GM12878 (cell line): ENCODE measurements around the gene USP12. TPM values are rescaled to one million over a fixed set of nuclear protein-coding genes. Genes with fewer than 3 reads are reported as not detected.

ENCODE experiments used
- BHLHE40 ChIP-seq, 2 experiments: fragments of 450-650 bp in 1 of 2; IDR thresholded peaks; 2 replicates each; pipeline ENCODE4 v1.6.1; 2011 to 2017; ENCODE audit warnings: low read depth in 2 of 2, borderline replicate concordance in 1 of 2, improper control_type of control experiment in 1 of 2, low read length in 1 of 2, mild to moderate bottlenecking in 1 of 2
- CBX5 ChIP-seq: sonication (generic); IDR thresholded peaks from 2 replicates; pipeline ENCODE4 v1.6.1; 2016; ENCODE audit warnings: low read depth, moderate library complexity, mild to moderate bottlenecking, inconsistent platforms
- EGR1 ChIP-seq, 2 experiments: IDR thresholded peaks; 1 replicate in 1 of 2; 2 replicates in 1 of 2; pipeline ENCODE4 v1.6.1; 2011 to 2012; ENCODE audit warnings: low read depth in 2 of 2, low read length in 2 of 2, borderline replicate concordance in 1 of 2, mild to moderate bottlenecking in 1 of 2, moderate library complexity in 1 of 2
- FOXM1 ChIP-seq: IDR thresholded peaks from 2 replicates; pipeline ENCODE4 v1.6.1; 2012; ENCODE audit warnings: low read depth, mild to moderate bottlenecking, inconsistent platforms, low read length, moderate library complexity
- NFYB ChIP-seq: IDR thresholded peaks from 2 replicates; pipeline ENCODE4 v1.6.1; 2011; ENCODE audit warnings: low read depth, mild to moderate bottlenecking, low read length, improper control_type of control experiment, moderate library complexity; ENCODE audit not compliant: insufficient read depth
- NR2F1 ChIP-seq: fragments of 450-650 bp; conservative IDR thresholded peaks from 2 replicates; pipeline ENCODE4 v1.6.1; 2017; ENCODE audit warnings: mild to moderate bottlenecking
- PAX5 ChIP-seq: IDR thresholded peaks from 2 replicates; pipeline ENCODE4 v1.6.1; 2011; ENCODE audit warnings: low read depth, low read length, borderline replicate concordance
- PML ChIP-seq: IDR thresholded peaks from 2 replicates; pipeline ENCODE4 v1.6.1; 2012; ENCODE audit warnings: low read length, inconsistent platforms
- polyA plus RNA-seq, 11 experiments: library from polyadenylated mRNA; depleted of rRNA in 4 of 11; unstranded in 6 of 11; stranded (reverse) in 5 of 11; fragments of >200 nt; fragmentation: Nextera tagmentation in 4 of 11; fragmentation: Illumina TruSeq in 1 of 11; extraction: Ambion mirVana in 4 of 11; extraction: Trizol in 1 of 11; gene quantifications; 1 replicate in 1 of 11; 2 replicates in 10 of 11; pipeline versions ENCODE4 v1.2.1 to v1.2.3, GENCODE V29; 2011 to 2016; ENCODE audit warnings: inconsistent platforms in 2 of 11, missing spikeins in 2 of 11, low read depth in 1 of 11
- total RNA-seq, 4 experiments: library from RNA; depleted of rRNA in 3 of 4; stranded (reverse); fragments of >200 nt in 3 of 4; fragmentation: Illumina TruSeq in 1 of 4; extraction: Trizol in 1 of 4; gene quantifications; 2 replicates each; pipeline versions ENCODE4 v1.2.1 to v1.2.3, GENCODE V29; 2013 to 2021
- TF ChIP-seq, protein P1 (sequence below): IDR thresholded peaks from 2 replicates; pipeline ENCODE4 v1.6.1; 2011; ENCODE audit warnings: borderline replicate concordance, low read depth, mild to moderate bottlenecking, moderate library complexity, mixed read lengths, low read length; ENCODE audit not compliant: insufficient read depth; ENCODE audit errors: extremely low read length
- TF ChIP-seq, protein P2 (sequence below): fragments of 450-650 bp; IDR thresholded peaks from 2 replicates; pipeline ENCODE4 v1.6.1; 2014; ENCODE audit warnings: mild to moderate bottlenecking
- TF ChIP-seq, protein P3 (sequence below): IDR thresholded peaks from 2 replicates; pipeline ENCODE4 v1.6.1; 2011; ENCODE audit warnings: low read depth, low read length, improper control_type of control experiment, borderline replicate concordance
- TF ChIP-seq, protein P4 (sequence below): fragments of 450-650 bp; IDR thresholded peaks from 2 replicates; pipeline ENCODE4 v1.6.1; 2017; ENCODE audit warnings: mild to moderate bottlenecking, moderate library complexity

The USP12 gene
- total and polyA plus RNA-seq, 10 of the 15 experiments (the other 5 are each of a cell fraction or from before 2014, with no cell fraction given) = 3.5 to 32.2 (median 24.6) TPM

DNA sequence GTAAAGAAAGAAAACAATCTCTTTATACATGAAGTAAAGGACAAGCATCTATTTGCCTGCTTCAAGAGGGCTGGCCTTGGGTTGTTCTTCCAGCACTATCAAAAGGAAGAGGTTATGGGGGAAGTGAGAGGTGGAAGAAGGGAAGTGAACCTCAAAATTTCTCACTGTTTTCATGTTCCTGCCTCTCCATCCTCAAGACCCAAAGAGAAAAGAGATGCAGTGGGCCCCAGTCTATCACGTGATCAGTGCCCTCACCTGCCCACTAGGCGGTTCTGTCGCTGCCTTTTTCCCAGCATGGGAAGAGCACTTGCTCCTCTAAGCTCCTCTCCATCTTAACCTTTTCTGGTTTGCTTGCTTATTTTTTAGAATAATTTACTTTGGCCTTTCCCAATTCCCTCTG is 6.2 kb upstream of the USP12 start (continued):
- TF ChIP-seq BHLHE40 (IDR thresholded peaks at IDR 0.05; ENCODE audit: borderline replicate concordance in 1 of 2, low read depth in 2 of 2, low read length in 1 of 2) (peak; percentile 69 to 73; a peak in 2 of 4 replicates), PAX5 (no peak), NFYB (no peak), NR2F1 (no peak), PML (no peak), CBX5 (no peak), FOXM1 (no peak), EGR1 (IDR thresholded peaks at IDR 0.05; ENCODE audit: borderline replicate concordance in 1 of 2, low read depth in 2 of 2, low read length in 2 of 2) (no peak)
- TF ChIP-seq, protein P1, sequence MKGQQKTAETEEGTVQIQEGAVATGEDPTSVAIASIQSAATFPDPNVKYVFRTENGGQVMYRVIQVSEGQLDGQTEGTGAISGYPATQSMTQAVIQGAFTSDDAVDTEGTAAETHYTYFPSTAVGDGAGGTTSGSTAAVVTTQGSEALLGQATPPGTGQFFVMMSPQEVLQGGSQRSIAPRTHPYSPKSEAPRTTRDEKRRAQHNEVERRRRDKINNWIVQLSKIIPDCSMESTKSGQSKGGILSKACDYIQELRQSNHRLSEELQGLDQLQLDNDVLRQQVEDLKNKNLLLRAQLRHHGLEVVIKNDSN = peak; percentile 75
- TF ChIP-seq, protein P2, sequence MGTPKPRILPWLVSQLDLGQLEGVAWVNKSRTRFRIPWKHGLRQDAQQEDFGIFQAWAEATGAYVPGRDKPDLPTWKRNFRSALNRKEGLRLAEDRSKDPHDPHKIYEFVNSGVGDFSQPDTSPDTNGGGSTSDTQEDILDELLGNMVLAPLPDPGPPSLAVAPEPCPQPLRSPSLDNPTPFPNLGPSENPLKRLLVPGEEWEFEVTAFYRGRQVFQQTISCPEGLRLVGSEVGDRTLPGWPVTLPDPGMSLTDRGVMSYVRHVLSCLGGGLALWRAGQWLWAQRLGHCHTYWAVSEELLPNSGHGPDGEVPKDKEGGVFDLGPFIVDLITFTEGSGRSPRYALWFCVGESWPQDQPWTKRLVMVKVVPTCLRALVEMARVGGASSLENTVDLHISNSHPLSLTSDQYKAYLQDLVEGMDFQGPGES = no peak
- TF ChIP-seq, protein P3, sequence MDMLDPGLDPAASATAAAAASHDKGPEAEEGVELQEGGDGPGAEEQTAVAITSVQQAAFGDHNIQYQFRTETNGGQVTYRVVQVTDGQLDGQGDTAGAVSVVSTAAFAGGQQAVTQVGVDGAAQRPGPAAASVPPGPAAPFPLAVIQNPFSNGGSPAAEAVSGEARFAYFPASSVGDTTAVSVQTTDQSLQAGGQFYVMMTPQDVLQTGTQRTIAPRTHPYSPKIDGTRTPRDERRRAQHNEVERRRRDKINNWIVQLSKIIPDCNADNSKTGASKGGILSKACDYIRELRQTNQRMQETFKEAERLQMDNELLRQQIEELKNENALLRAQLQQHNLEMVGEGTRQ = peak; percentile 34; the same call in 1 of the 2 replicates
- TF ChIP-seq, protein P4, sequence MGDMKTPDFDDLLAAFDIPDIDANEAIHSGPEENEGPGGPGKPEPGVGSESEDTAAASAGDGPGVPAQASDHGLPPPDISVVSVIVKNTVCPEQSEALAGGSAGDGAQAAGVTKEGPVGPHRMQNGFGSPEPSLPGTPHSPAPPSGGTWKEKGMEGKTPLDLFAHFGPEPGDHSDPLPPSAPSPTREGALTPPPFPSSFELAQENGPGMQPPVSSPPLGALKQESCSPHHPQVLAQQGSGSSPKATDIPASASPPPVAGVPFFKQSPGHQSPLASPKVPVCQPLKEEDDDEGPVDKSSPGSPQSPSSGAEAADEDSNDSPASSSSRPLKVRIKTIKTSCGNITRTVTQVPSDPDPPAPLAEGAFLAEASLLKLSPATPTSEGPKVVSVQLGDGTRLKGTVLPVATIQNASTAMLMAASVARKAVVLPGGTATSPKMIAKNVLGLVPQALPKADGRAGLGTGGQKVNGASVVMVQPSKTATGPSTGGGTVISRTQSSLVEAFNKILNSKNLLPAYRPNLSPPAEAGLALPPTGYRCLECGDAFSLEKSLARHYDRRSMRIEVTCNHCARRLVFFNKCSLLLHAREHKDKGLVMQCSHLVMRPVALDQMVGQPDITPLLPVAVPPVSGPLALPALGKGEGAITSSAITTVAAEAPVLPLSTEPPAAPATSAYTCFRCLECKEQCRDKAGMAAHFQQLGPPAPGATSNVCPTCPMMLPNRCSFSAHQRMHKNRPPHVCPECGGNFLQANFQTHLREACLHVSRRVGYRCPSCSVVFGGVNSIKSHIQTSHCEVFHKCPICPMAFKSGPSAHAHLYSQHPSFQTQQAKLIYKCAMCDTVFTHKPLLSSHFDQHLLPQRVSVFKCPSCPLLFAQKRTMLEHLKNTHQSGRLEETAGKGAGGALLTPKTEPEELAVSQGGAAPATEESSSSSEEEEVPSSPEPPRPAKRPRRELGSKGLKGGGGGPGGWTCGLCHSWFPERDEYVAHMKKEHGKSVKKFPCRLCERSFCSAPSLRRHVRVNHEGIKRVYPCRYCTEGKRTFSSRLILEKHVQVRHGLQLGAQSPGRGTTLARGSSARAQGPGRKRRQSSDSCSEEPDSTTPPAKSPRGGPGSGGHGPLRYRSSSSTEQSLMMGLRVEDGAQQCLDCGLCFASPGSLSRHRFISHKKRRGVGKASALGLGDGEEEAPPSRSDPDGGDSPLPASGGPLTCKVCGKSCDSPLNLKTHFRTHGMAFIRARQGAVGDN = no peak
